NCI-H2196 (cell line): Measurements from ENCODE around the gene THOC6.

Source experiments
- DNase-seq: peaks from one replicate; lab custom pipeline; 2025; ENCODE audit not compliant: unreplicated experiment; lab: John Stamatoyannopoulos, UW

Gene THOC6

GRCh38 chr16:3023669-3024478 lies at the start of gene THOC6, which contains the start of gene HCFC1R1:
TSS of gene THOC6 (plus strand) at chr16:3024035. CDS start at chr16:3024327, 292 bp downstream.
TSS of gene HCFC1R1 (minus strand) at chr16:3023942. CDS start at chr16:3023941, 1 bp downstream.
- DNase-seq = peak; percentile 98

GRCh38 chr16:2974319-2975056 lies 49.3 kb upstream of the THOC6 start:
- DNase-seq = no peak

GRCh38 chr16:2975161-2975795 lies 48.6 kb upstream of the THOC6 start:
- no peak for DNase-seq

- DNase-seq = no peak
Measured at GRCh38 chr16:2976201-2976600, 47.6 kb upstream of the THOC6 start.

GRCh38 chr16:2976673-2977072 lies 47.2 kb upstream of the THOC6 start:
- DNase-seq = no peak

GRCh38 chr16:2977440-2977839 lies 46.4 kb upstream of the THOC6 start:
- peak; percentile 92 for DNase-seq

- no peak for DNase-seq
Measured at GRCh38 chr16:2979669-2980226, 44.1 kb upstream of the THOC6 start.

- DNase-seq = peak; percentile 95
Measured at GRCh38 chr16:2980227-2981176, 43.3 kb upstream of the THOC6 start, which contains the start of gene PKMYT1. TSS of gene PKMYT1 (minus strand) at chr16:2980446. CDS start at chr16:2979657, 789 bp downstream.

GRCh38 chr16:2981177-2981898 lies 42.5 kb upstream of the THOC6 start:
- DNase-seq = no peak

GRCh38 chr16:2981899-2982250 lies 42.0 kb upstream of the THOC6 start:
- no peak for DNase-seq

GRCh38 chr16:2982402-2982801 lies 41.4 kb upstream of the THOC6 start:
- no peak for DNase-seq

- DNase-seq = peak; percentile 86
Measured at GRCh38 chr16:2983706-2984136, 40.1 kb upstream of the THOC6 start.

GRCh38 chr16:2985462-2985861 lies 38.4 kb upstream of the THOC6 start:
- DNase-seq = no peak

GRCh38 chr16:2985893-2986355 lies 37.9 kb upstream of the THOC6 start:
- peak; percentile 50 for DNase-seq

GRCh38 chr16:2986623-2987188 lies 37.1 kb upstream of the THOC6 start:
- DNase-seq = no peak

GRCh38 chr16:2987286-2987685 lies 36.5 kb upstream of the THOC6 start:
- DNase-seq = no peak

- DNase-seq = no peak
Measured at GRCh38 chr16:2987833-2988232, 36.0 kb upstream of the THOC6 start.

GRCh38 chr16:2988590-2989099 lies 35.2 kb upstream of the THOC6 start:
- no peak for DNase-seq

- DNase-seq = no peak
Measured at GRCh38 chr16:2990891-2991290, 32.9 kb upstream of the THOC6 start.
